Fibroblast of villous mesenchyme (primary cell): ENCODE measurements around the gene C1orf105. TPM values are rescaled to one million over a fixed set of nuclear protein-coding genes. Genes with fewer than 3 reads are reported as not detected.
A peak's percentile ranks its signal among the peaks of the same experiment; 100 is the strongest.

Experiments used
- DNase-seq: peaks from one replicate; pipeline ENCODE4 v3.0.0-alpha.2; 2010; ENCODE audit warnings: low read depth
- H3K4me3 ChIP-seq: 2 replicates; pipeline ENCODE4 v1.5.1; 2011; ENCODE audit warnings: low read depth, mild to moderate bottlenecking, low read length
- total RNA-seq: library from RNA; depleted of rRNA; stranded (reverse); fragments of >200 nt; gene quantifications from 2 replicates; pipeline ENCODE4 v1.2.3, GENCODE V29; 2012
- TF ChIP-seq, protein P1 (sequence below): IDR thresholded peaks from 2 replicates; pipeline ENCODE4 v1.5.1; 2012; ENCODE audit warnings: low read depth, mild to moderate bottlenecking, low read length; ENCODE audit not compliant: insufficient read depth

Gene C1orf105
- total RNA-seq, 1 donor: not detected

DNA sequence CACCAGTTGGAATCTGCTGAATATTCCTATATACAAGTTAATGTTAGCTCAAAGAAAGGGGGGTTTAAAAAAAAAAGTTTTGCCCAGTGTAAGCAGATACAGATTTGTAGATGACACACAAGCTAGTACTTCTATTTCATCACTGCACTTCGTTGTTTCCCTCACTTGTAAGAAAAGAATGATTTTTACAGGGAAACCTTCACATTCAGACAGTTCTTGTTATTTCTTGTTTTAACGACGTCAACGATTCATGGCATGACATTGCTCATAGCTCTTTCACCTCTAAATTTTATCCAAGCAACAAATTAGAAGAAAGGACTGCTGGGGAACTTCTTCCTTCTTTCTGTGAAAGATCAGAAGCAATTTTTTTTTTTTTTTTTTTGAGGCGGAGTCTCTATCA is 25.7 kb upstream of the C1orf105 start:
- DNase-seq: no peak
- no peak overlapping the region for H3K4me3 ChIP-seq
- TF ChIP-seq, protein P1, sequence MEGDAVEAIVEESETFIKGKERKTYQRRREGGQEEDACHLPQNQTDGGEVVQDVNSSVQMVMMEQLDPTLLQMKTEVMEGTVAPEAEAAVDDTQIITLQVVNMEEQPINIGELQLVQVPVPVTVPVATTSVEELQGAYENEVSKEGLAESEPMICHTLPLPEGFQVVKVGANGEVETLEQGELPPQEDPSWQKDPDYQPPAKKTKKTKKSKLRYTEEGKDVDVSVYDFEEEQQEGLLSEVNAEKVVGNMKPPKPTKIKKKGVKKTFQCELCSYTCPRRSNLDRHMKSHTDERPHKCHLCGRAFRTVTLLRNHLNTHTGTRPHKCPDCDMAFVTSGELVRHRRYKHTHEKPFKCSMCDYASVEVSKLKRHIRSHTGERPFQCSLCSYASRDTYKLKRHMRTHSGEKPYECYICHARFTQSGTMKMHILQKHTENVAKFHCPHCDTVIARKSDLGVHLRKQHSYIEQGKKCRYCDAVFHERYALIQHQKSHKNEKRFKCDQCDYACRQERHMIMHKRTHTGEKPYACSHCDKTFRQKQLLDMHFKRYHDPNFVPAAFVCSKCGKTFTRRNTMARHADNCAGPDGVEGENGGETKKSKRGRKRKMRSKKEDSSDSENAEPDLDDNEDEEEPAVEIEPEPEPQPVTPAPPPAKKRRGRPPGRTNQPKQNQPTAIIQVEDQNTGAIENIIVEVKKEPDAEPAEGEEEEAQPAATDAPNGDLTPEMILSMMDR: no peak

DNA sequence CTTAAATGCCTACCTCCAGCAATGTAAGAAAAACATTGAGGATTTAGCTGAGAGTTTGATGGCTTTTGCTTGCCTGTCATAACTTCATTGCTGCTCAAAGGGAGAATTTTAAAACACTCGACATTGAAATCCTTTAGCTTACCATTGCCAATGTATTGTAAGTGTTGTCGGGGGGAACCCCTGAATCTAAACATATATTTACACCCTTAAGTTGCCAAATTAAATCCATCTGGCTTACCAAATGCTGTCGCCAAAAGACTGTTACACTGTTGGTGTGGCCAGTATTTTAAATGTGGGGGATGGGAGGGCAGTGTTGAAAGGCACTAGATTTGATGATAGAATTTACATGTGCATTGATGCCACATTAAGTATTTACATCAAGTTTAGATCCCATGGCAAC is 24.9 kb upstream of the C1orf105 start:
- no peak overlapping the region for H3K4me3 ChIP-seq
- DNase-seq: no peak
- TF ChIP-seq, protein P1: no peak

DNA sequence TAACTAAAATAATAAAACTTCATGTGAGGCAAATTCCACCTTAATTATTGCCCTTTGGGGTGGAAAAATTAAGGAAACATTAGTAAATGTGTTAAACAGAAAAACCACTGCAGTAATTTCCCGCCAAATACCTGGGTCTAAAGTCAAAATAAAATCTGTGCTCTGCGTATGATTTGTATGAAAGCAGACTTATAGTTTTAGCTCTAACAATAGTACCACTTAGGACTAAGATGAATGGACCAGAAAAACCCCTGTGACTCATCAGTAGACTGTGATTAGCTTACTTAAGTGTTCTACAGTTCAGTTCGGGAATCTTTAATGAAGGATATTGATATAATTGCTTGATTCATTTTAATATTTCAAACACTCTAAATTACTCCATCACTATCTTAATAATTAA is 23.3 kb upstream of the C1orf105 start:
- DNase-seq: peak; percentile 37
- H3K4me3 ChIP-seq: no peak overlapping the region
- TF ChIP-seq, protein P1: no peak

DNA sequence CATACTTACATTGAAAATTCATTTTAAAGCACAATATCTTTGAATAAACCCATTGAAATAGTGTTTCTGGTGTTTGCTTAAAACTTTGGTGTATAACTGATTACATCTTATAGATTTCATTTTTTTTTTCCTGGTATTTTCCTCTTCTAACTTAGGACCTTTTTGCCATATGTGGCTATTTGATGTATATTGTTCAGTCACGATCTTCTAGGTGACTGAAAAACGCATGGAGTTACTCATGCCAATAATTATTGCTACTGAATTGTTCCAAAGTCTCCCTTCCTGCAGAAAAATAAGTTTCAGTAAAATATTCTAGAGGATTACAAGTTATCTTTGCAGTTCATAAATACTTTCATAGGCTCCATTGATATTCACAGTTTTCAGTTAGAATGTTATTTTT is 22.9 kb upstream of the C1orf105 start:
- TF ChIP-seq, protein P1: no peak

DNA sequence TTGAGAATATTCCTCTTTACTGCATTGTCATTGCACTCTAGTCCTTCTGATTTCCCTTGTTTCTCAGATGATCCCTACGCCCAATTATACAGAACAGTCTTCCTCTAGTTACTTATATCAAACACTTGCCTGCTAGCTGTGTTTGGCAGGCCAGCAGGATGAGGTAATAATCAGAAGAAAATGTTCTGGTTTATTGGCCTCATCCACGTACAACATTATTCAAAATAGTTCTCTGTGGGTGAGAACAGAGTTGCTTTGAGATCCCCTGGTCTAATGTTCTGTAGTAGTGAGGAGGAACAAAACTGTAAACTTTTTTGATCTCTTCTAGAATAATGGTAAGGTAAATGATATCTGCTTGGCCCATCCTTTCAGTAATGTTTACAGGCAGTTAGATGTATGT is 22.3 kb upstream of the C1orf105 start:
- TF ChIP-seq, protein P1: no peak
- H3K4me3 ChIP-seq: no peak overlapping the region
- no peak for DNase-seq

More for the DNA sequence above, 22.9 kb upstream of the C1orf105 start:
- no peak for DNase-seq
- H3K4me3 ChIP-seq: no peak overlapping the region

DNA sequence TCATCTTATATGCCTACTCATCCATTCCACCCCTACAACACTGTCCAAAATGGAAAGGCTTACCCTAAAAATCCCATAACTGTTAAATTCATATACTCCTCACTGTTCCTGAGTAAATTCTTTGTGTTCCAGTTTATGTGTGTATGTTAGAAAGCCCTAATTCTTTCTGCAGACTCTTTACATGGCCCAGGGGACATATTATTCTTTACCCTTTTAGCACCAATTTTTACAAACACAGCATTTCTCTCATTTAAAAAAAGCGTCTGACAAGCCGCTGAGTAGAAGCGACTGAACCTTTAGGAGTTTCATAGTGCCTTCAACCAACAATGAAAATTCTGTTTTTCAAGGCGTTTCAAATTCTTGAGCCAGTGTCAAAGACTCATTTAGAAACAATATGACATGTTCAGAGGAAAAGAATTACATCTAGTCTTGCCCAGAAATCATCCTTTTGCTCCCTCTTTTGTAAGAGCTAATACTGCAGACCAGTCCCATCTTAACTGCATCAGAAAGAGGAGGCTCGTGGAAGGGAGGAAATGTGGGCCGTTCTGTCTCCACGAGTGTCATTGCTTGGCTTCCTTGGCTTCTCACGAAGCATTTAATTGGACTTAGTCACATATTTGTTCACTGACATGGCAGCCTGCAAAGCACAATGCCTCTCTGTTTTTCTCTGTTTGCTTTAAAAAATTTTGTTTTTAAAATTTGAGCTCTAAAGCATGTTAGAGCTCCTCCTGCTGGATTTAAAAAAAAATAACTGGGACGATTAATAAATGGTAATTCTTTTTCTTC is 21.3 kb upstream of the C1orf105 start:
- DNase-seq: peak; percentile 91
- no peak overlapping the region for H3K4me3 ChIP-seq
- TF ChIP-seq, protein P1: peak; percentile 62
